Nephron progenitor cell (in vitro differentiated cells): ENCODE data around the gene TAS2R39.
"Not testable (repeated sequence)": the region's sequence is repeated elsewhere in the genome, so short reads cannot be mapped to it uniquely, and the experiment has no call there.

ENCODE experiments used
- DNase-seq: peaks from one replicate; pipeline ENCODE4 v3.0.0; 2021
- H3K27ac Mint-ChIP-seq: 2 replicates; pipeline ENCODE4 v1.8.0; 2021; ENCODE audit warnings: mild to moderate bottlenecking, moderate library complexity, mixed read lengths
- H3K27me3 Mint-ChIP-seq: 2 replicates; pipeline ENCODE4 v1.8.0; 2021; ENCODE audit warnings: mild to moderate bottlenecking, low read depth, mixed read lengths; ENCODE audit not compliant: poor library complexity
- H3K36me3 Mint-ChIP-seq: 2 replicates; pipeline ENCODE4 v1.8.0; 2021; ENCODE audit warnings: low read depth, mixed read lengths
- H3K4me1 Mint-ChIP-seq: 2 replicates; pipeline ENCODE4 v1.8.0; 2021; ENCODE audit warnings: mixed read lengths
- H3K4me3 Mint-ChIP-seq: 2 replicates; pipeline ENCODE4 v1.8.0; 2021; ENCODE audit warnings: mild to moderate bottlenecking, moderate library complexity, mixed read lengths
- H3K9me3 Mint-ChIP-seq: 2 replicates; pipeline ENCODE4 v1.8.0; 2021; ENCODE audit warnings: mild to moderate bottlenecking, moderate library complexity, mixed read lengths
- CTCF ChIP-seq: fragments of 200-600 bp; sonication (generic); IDR thresholded peaks from 2 replicates; pipeline ENCODE4 v1.5.0; 2021; ENCODE audit warnings: antibody characterized with exemption

TAS2R39 gene

GRCh38 chr7:143172354-143172753, 10.9 kb upstream of the TAS2R39 start:
- TF ChIP-seq CTCF, result no peak
- DNase-seq, result no peak
- peaks cover 16% of the 10 kb centered on the region for H3K9me3 Mint-ChIP-seq
- H3K4me3 Mint-ChIP-seq, result no peak overlapping the region
- peaks cover 5% of the 10 kb centered on the region for H3K4me1 Mint-ChIP-seq
- H3K36me3 Mint-ChIP-seq, result no peaks in the 10 kb centered on the region
- peaks cover 6% of the 10 kb centered on the region for H3K27me3 Mint-ChIP-seq
- H3K27ac Mint-ChIP-seq, result no peak overlapping the region

GRCh38 chr7:143176128-143176527, 7.1 kb upstream of the TAS2R39 start:
- Mint-ChIP-seq H3K27me3 (peaks cover 5% of the 10 kb centered on the region), H3K36me3 (no peaks in the 10 kb centered on the region), H3K4me3 (no peak overlapping the region)

GRCh38 chr7:143177374-143178119, 5.7 kb upstream of the TAS2R39 start:
- DNase-seq, result no peak
- H3K4me1 Mint-ChIP-seq, result peaks cover under 1% of the 10 kb centered on the region
- H3K4me3 Mint-ChIP-seq, result no peak overlapping the region
- peaks cover 9% of the 10 kb centered on the region for H3K9me3 Mint-ChIP-seq
- H3K27ac Mint-ChIP-seq, result no peak overlapping the region
- TF ChIP-seq CTCF, result no peak
- H3K36me3 Mint-ChIP-seq, result no peaks in the 10 kb centered on the region
- peaks cover 9% of the 10 kb centered on the region for H3K27me3 Mint-ChIP-seq

More at GRCh38 chr7:143176128-143176527, 7.1 kb upstream of the TAS2R39 start:
- H3K4me1 Mint-ChIP-seq, result peaks cover 5% of the 10 kb centered on the region
- no peak overlapping the region for H3K27ac Mint-ChIP-seq
- H3K9me3 Mint-ChIP-seq, result peaks cover 9% of the 10 kb centered on the region
- DNase-seq, result no peak
- TF ChIP-seq CTCF, result no peak

- not testable (repeated sequence) for H3K4me3 Mint-ChIP-seq, H3K4me1 Mint-ChIP-seq, H3K27me3 Mint-ChIP-seq, H3K9me3 Mint-ChIP-seq, H3K36me3 Mint-ChIP-seq, H3K27ac Mint-ChIP-seq, DNase-seq
Observed at GRCh38 chr7:143180771-143181170, 2.4 kb upstream of the TAS2R39 start.

- Mint-ChIP-seq H3K27ac (no peak overlapping the region), H3K4me3 (no peak overlapping the region), H3K9me3 (peaks cover 9% of the 10 kb centered on the region), H3K27me3 (peaks cover 12% of the 10 kb centered on the region), H3K4me1 (no peaks in the 10 kb centered on the region), H3K36me3 (no peaks in the 10 kb centered on the region)
- TF ChIP-seq CTCF, result no peak
- DNase-seq, result no peak
Observed at GRCh38 chr7:143181349-143181748, 1.9 kb upstream of the TAS2R39 start.

- H3K4me3 Mint-ChIP-seq, result no peak overlapping the region
- DNase-seq, result no peak
- peaks cover 7% of the 10 kb centered on the region for H3K4me1 Mint-ChIP-seq
- H3K27ac Mint-ChIP-seq, result no peak overlapping the region
- H3K27me3 Mint-ChIP-seq, result peaks cover 7% of the 10 kb centered on the region
- H3K9me3 Mint-ChIP-seq, result no peaks in the 10 kb centered on the region
- no peak for TF ChIP-seq CTCF
- no peaks in the 10 kb centered on the region for H3K36me3 Mint-ChIP-seq
Observed at GRCh38 chr7:143185551-143185950, 2.3 kb downstream of the TAS2R39 start.
